B cell (primary cell): ENCODE results near the gene DCHS2. TPM values are rescaled to one million over a fixed set of nuclear protein-coding genes. Genes with fewer than 3 reads are reported as not detected.

ENCODE experiments used
- ATAC-seq: fragments of 200-7000 bp; cut with Tn5 transposase; one replicate; pipeline ENCODE4 v1.10.0; 2021; ENCODE audit warnings: low read depth, mild to moderate bottlenecking, moderate number of reproducible peaks, moderate library complexity
- CTCF ChIA-PET: fragments of 350-600 bp; sonication (Branson Sonifier 250); formaldehyde crosslinking; loops from one replicate; lab custom pipeline; 2021; ENCODE audit warnings: antibody characterized with exemption, inconsistent platforms; lab: Charles Lee
- POLR2A ChIA-PET: fragments of 350-600 bp; sonication (Branson Sonifier 250); formaldehyde crosslinking; loops from one replicate; lab custom pipeline; 2021; ENCODE audit warnings: antibody characterized with exemption; lab: Charles Lee
- DNase-seq: peaks from one replicate; pipeline ENCODE4 v3.0.0; 2013
- H2AFZ ChIP-seq: 2 replicates; pipeline ENCODE4 v1.6.1; 2012; ENCODE audit warnings: mild to moderate bottlenecking, low read depth, low read length; ENCODE audit not compliant: insufficient read depth, poor library complexity, severe bottlenecking
- H3K27ac ChIP-seq, 2 donors: 1 replicate in 1 of 2; 2 replicates in 1 of 2; pipeline ENCODE4 v1.5.1; 2012 to 2013; ENCODE audit warnings: low read length in 2 of 2, mild to moderate bottlenecking in 2 of 2, moderate library complexity in 1 of 2
- H3K27me3 ChIP-seq, 4 experiments: fragments of 200-600 bp in 1 of 4; sonication (generic) in 1 of 4; replicated peaks in 1 of 4; 1 replicate in 2 of 4; 2 replicates in 2 of 4; pipeline versions ENCODE4 v1.6.1 to v1.7.0; 2013 to 2016; ENCODE audit warnings: low read length in 3 of 4, mild to moderate bottlenecking in 2 of 4, mixed read lengths in 1 of 4, moderate library complexity in 1 of 4; ENCODE audit not compliant: insufficient read depth in 4 of 4, control insufficient read depth in 3 of 4; ENCODE audit errors: control extremely low read depth in 1 of 4
- H3K36me3 ChIP-seq, 2 experiments: replicated peaks in 1 of 2; 1 replicate in 1 of 2; 2 replicates in 1 of 2; pipeline versions ENCODE4 v1.6.1 to v1.7.1; 2013; ENCODE audit warnings: low read length in 1 of 2; ENCODE audit not compliant: insufficient read depth in 2 of 2, control insufficient read depth in 1 of 2; ENCODE audit errors: control extremely low read depth in 1 of 2, extremely low read depth in 1 of 2
- H3K4me1 ChIP-seq, 2 donors: fragments of 200-600 bp in 1 of 2; sonication (generic) in 1 of 2; 1 replicate in 1 of 2; 2 replicates in 1 of 2; pipeline versions ENCODE4 v1.5.1 to v1.6.1; 2013 to 2017; ENCODE audit warnings: low read length in 2 of 2; ENCODE audit not compliant: control insufficient read depth in 2 of 2, insufficient read depth in 2 of 2
- H3K4me2 ChIP-seq: replicated peaks from 2 replicates; pipeline ENCODE3; 2012; ENCODE audit warnings: mild to moderate bottlenecking, low read depth, low read length; ENCODE audit not compliant: poor library complexity, severe bottlenecking
- H3K4me3 ChIP-seq, 5 experiments: fragments of 200-600 bp in 1 of 5; sonication (generic) in 1 of 5; 1 replicate in 3 of 5; 2 replicates in 2 of 5; pipeline versions ENCODE4 v1.5.1 to v1.7.0; 2011 to 2016; ENCODE audit warnings: low read length in 4 of 5, mild to moderate bottlenecking in 4 of 5, low read depth in 2 of 5, control low read depth in 1 of 5, moderate library complexity in 1 of 5; ENCODE audit not compliant: insufficient read depth in 1 of 5; ENCODE audit errors: control extremely low read depth in 1 of 5, extremely low read depth in 1 of 5
- H3K79me2 ChIP-seq: fragments of 200-600 bp; sonication (generic); one replicate; pipeline ENCODE4 v1.6.0; 2016; ENCODE audit warnings: low read length; ENCODE audit not compliant: control insufficient read depth, insufficient read depth
- H3K9ac ChIP-seq: fragments of 200-600 bp; sonication (generic); 2 replicates; pipeline ENCODE4 v1.6.1; 2017; ENCODE audit warnings: mild to moderate bottlenecking, low read length, moderate library complexity
- H3K9me3 ChIP-seq, 3 donors: one replicate each; pipeline versions ENCODE4 v1.6.1 to v1.7.1; 2013; ENCODE audit warnings: low read length in 2 of 3; ENCODE audit not compliant: control insufficient read depth in 2 of 3, insufficient read depth in 1 of 3; ENCODE audit errors: control extremely low read depth in 1 of 3
- H4K20me1 ChIP-seq: 2 replicates; pipeline ENCODE4 v1.6.0; 2012; ENCODE audit warnings: mild to moderate bottlenecking, low read length; ENCODE audit not compliant: insufficient read depth, control insufficient read depth, poor library complexity, severe bottlenecking
- H3K27ac Mint-ChIP-seq: one replicate; pipeline ENCODE4 v1.8.0; 2021; ENCODE audit warnings: mixed read lengths
- H3K27me3 Mint-ChIP-seq: one replicate; pipeline ENCODE4 v1.8.0; 2021; ENCODE audit warnings: mixed read lengths
- H3K4me1 Mint-ChIP-seq: one replicate; pipeline ENCODE4 v1.8.0; 2021; ENCODE audit warnings: mixed read lengths
- H3K4me3 Mint-ChIP-seq: one replicate; pipeline ENCODE4 v1.8.0; 2021; ENCODE audit warnings: mixed read lengths
- H3K9me3 Mint-ChIP-seq: one replicate; pipeline ENCODE4 v1.8.0; 2022; ENCODE audit warnings: mixed read lengths; ENCODE audit not compliant: insufficient read depth
- EZH2 ChIP-seq: IDR thresholded peaks from 2 replicates; pipeline ENCODE4 v1.6.1; 2012; ENCODE audit warnings: borderline replicate concordance, low read depth, mild to moderate bottlenecking, moderate library complexity, low read length; ENCODE audit not compliant: insufficient read depth, poor library complexity, severe bottlenecking
- WGBS: methylation state at CpG from one replicate; pipeline ENCODE4 v1.1.5; 2013; ENCODE audit warnings: missing lambda C conversion rate; ENCODE audit not compliant: insufficient coverage; 5-methylcytosine and 5-hydroxymethylcytosine counted together
- intact Hi-C: fragments of 100-400 bp; cut with micrococcal nuclease; formaldehyde crosslinking; loops from one replicate; pipeline ENCODE4 v1.10.0; 2022
- polyA plus RNA-seq: library from polyadenylated mRNA; depleted of rRNA; stranded (reverse); fragments of >200 nt; gene quantifications from 2 replicates; pipeline ENCODE4 v1.2.3, GENCODE V29; 2012
- total RNA-seq, 2 donors: library from RNA; stranded (reverse); fragments of 120-200 nt in 1 of 2; gene quantifications; 1 replicate in 1 of 2; 2 replicates in 1 of 2; pipeline versions ENCODE4 v1.2.3 to v1.2.4, GENCODE V29; 2013 to 2022
- TF ChIP-seq, protein P1 (sequence below): fragments of 200-600 bp; IDR thresholded peaks from one replicate; pipeline ENCODE4 v1.8.0; 2022; ENCODE audit warnings: antibody characterized with exemption, mild to moderate bottlenecking

Gene DCHS2
- total and polyA plus RNA-seq, 2 donors (not counting 1 experiment from before 2014, with no cell fraction given): 0.02 to 0.06 TPM

DNA sequence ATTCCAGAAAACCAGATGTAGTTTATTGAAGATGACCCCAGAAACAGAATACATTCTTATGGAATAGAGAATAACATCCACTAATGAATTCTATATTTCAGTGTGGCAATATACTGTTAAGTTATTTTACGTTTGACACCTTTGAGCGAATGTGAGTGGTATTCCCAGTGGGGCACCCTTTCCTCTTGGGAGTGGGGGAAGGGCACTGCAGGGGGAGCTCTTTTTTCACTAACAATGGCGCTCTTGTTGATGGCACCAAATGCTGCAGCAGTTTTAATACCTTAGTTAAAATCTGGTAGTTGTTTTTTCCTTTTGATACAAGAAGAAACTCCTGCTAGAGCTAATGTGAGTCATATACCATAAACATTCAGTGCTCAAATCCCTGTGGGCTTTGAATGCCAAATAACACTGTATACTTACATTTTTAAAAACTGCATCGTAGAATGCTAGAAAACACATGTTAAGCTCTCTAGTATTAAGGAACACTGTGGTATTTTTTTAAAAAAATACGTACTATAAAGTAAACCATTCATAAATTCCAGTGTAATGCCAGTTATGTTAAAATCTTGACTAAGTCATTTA lies 178.5 kb downstream of the DCHS2 start:
- WGBS: 77% methylated on average over 2 of the region's 5 CpGs
- Histone ChIP-seq H3K9ac (no peak overlapping the region), H3K9me3 (no peaks in the 10 kb centered on the region), H3K4me2 (no peak overlapping the region), H3K36me3 (no peaks in the 10 kb centered on the region), H3K27ac (no peak overlapping the region), H3K79me2 (no peaks in the 10 kb centered on the region), H3K27me3 (peaks cover 0 to 8% (median 4%) of the 10 kb centered on the region in 4 experiments), H4K20me1 (no peaks in the 10 kb centered on the region), H3K4me3 (no peak overlapping the region), H2AFZ (no peak overlapping the region), H3K4me1 (no peaks in the 10 kb centered on the region)
- Mint-ChIP-seq H3K27ac (no peak overlapping the region), H3K4me3 (no peak overlapping the region), H3K4me1 (no peaks in the 10 kb centered on the region), H3K9me3 (no peaks in the 10 kb centered on the region), H3K27me3 (peaks cover 3% of the 10 kb centered on the region)
- DNase-seq (no peak), ATAC-seq (no peak)
- ChIA-PET POLR2A (no interaction called here), CTCF (no interaction called here)
- TF ChIP-seq, protein P1, sequence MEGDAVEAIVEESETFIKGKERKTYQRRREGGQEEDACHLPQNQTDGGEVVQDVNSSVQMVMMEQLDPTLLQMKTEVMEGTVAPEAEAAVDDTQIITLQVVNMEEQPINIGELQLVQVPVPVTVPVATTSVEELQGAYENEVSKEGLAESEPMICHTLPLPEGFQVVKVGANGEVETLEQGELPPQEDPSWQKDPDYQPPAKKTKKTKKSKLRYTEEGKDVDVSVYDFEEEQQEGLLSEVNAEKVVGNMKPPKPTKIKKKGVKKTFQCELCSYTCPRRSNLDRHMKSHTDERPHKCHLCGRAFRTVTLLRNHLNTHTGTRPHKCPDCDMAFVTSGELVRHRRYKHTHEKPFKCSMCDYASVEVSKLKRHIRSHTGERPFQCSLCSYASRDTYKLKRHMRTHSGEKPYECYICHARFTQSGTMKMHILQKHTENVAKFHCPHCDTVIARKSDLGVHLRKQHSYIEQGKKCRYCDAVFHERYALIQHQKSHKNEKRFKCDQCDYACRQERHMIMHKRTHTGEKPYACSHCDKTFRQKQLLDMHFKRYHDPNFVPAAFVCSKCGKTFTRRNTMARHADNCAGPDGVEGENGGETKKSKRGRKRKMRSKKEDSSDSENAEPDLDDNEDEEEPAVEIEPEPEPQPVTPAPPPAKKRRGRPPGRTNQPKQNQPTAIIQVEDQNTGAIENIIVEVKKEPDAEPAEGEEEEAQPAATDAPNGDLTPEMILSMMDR: no peak
- no peak for TF ChIP-seq EZH2
- intact Hi-C loops: no loop called here

DNA sequence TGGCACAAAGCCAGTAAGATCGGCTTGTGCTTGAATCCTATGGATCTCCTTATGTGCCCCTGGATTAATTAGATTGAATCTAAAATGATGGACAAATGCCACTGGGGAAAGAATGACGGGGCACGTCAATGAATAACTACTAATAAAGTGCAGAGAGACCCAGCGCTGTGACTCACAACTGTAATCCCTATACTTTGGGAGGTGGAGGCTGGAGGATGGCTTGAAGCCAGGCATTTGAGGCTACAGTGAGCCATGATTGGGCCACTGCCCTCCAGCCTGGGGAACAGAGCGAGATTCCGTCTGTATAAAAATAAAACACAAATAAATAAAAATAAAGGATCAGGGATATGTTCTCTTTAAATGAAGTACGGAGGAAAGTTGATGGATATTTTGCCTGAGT lies 179.4 kb downstream of the DCHS2 start:
- Mint-ChIP-seq H3K9me3 (no peaks in the 10 kb centered on the region), H3K4me3 (no peak overlapping the region), H3K4me1 (no peaks in the 10 kb centered on the region), H3K27me3 (peaks cover 6% of the 10 kb centered on the region), H3K27ac (no peak overlapping the region)
- H3K27me3 ChIP-seq: peaks cover 0 to 7% (median 4%) of the 10 kb centered on the region in 4 experiments
- WGBS: 91% methylated on average over 4 of the region's 7 CpGs
- H3K27ac ChIP-seq: no peak overlapping the region
- intact Hi-C loops: no loop called here
- DNase-seq (no peak), ATAC-seq (no peak)
- H2AFZ ChIP-seq: no peak overlapping the region
- no peaks in the 10 kb centered on the region for H3K36me3 ChIP-seq
- H4K20me1 ChIP-seq: no peaks in the 10 kb centered on the region
- H3K9me3 ChIP-seq: no peaks in the 10 kb centered on the region
- no peak overlapping the region for H3K4me3 ChIP-seq
- ChIA-PET POLR2A (no interaction called here), CTCF (no interaction called here)
- no peak overlapping the region for H3K4me2 ChIP-seq
- TF ChIP-seq EZH2: no peak
- TF ChIP-seq, protein P1: no peak
- H3K4me1 ChIP-seq: no peaks in the 10 kb centered on the region
- H3K79me2 ChIP-seq: no peaks in the 10 kb centered on the region
- no peak overlapping the region for H3K9ac ChIP-seq
